Measurements from ENCODE around the gene CASP10. TPM values are rescaled to one million over a fixed set of nuclear protein-coding genes. Genes with fewer than 3 reads are reported as not detected.
A peak's percentile ranks its signal among the peaks of the same experiment; 100 is the strongest.

Gene CASP10
- polyA plus RNA-seq, 4 donors = 11.6 to 21.7 (median 16.4) TPM

- no peak for DNase-seq
- FAIRE-seq = no peak
- 88 to 92% (median 91%) methylated on average over 3 of the region's 3 CpGs for WGBS, 3 donors
- peaks cover 5 to 27% (median 15%) of the 10 kb centered on the region in 3 donors for H3K36me3 ChIP-seq (ENCODE audit: control insufficient read depth in 3 of 3, insufficient read depth in 2 of 3, low read depth in 1 of 3, low read length in 3 of 3)
- peak overlapping the region in 1 of 3 donors; percentile 54 for H3K27ac ChIP-seq (ENCODE audit: low read depth in 1 of 3, low read length in 2 of 3)
- peaks cover 0 to 13% (median 0%) of the 10 kb centered on the region in 3 donors for H3K4me1 ChIP-seq (ENCODE audit: control insufficient read depth in 3 of 3, insufficient read depth in 2 of 3, low read depth in 1 of 3, low read length in 2 of 3)
- no peaks in the 10 kb centered on the region for H3K9me3 ChIP-seq (ENCODE audit: control insufficient read depth in 2 of 2, insufficient read depth in 1 of 2, low read depth in 1 of 2, low read length in 1 of 2)
- no peaks in the 10 kb centered on the region for H3K27me3 ChIP-seq (ENCODE audit: control insufficient read depth in 3 of 3, insufficient read depth in 3 of 3, low read length in 3 of 3)
- H3K4me3 ChIP-seq (ENCODE audit: low read depth in 1 of 3, low read length in 3 of 3) = no peak overlapping the region
Observed at GRCh38 chr2:201205515-201205849, 22.5 kb downstream of the CASP10 start.

GRCh38 chr2:201208563-201209252 is 25.8 kb downstream of the CASP10 start:
- peaks cover 0 to 17% (median 0%) of the 10 kb centered on the region in 3 donors for H3K4me1 ChIP-seq (ENCODE audit: control insufficient read depth in 3 of 3, insufficient read depth in 2 of 3, low read depth in 1 of 3, low read length in 2 of 3)
- WGBS, 3 donors = 85 to 97% (median 92%) methylated on average over 12 of the region's 12 CpGs
- FAIRE-seq (no peak), DNase-seq (no peak)
- no peaks in the 10 kb centered on the region for H3K27me3 ChIP-seq (ENCODE audit: control insufficient read depth in 3 of 3, insufficient read depth in 3 of 3, low read length in 3 of 3)
- peak overlapping the region in 1 of 3 donors; percentile 65 for H3K27ac ChIP-seq (ENCODE audit: low read depth in 1 of 3, low read length in 2 of 3)
- peaks cover 3 to 17% (median 15%) of the 10 kb centered on the region in 3 donors for H3K36me3 ChIP-seq (ENCODE audit: control insufficient read depth in 3 of 3, insufficient read depth in 2 of 3, low read depth in 1 of 3, low read length in 3 of 3)
- H3K4me3 ChIP-seq (ENCODE audit: low read depth in 1 of 3, low read length in 3 of 3) = no peak overlapping the region
- H3K9me3 ChIP-seq (ENCODE audit: control insufficient read depth in 2 of 2, insufficient read depth in 1 of 2, low read depth in 1 of 2, low read length in 1 of 2) = no peaks in the 10 kb centered on the region

GRCh38 chr2:201215963-201216362 is 33.0 kb downstream of the CASP10 start:
- FAIRE-seq (no peak), DNase-seq (no peak)
- Histone ChIP-seq H3K4me3 (ENCODE audit: low read depth in 1 of 3, low read length in 3 of 3) (no peak overlapping the region), H3K27me3 (ENCODE audit: control insufficient read depth in 3 of 3, insufficient read depth in 3 of 3, low read length in 3 of 3) (no peaks in the 10 kb centered on the region), H3K9me3 (ENCODE audit: control insufficient read depth in 2 of 2, insufficient read depth in 1 of 2, low read depth in 1 of 2, low read length in 1 of 2) (no peaks in the 10 kb centered on the region), H3K4me1 (ENCODE audit: control insufficient read depth in 3 of 3, insufficient read depth in 2 of 3, low read depth in 1 of 3, low read length in 2 of 3) (peaks cover 0 to 27% (median 0%) of the 10 kb centered on the region in 3 donors), H3K36me3 (ENCODE audit: control insufficient read depth in 3 of 3, insufficient read depth in 2 of 3, low read depth in 1 of 3, low read length in 3 of 3) (peaks cover 0 to 18% (median 4%) of the 10 kb centered on the region in 3 donors), H3K27ac (ENCODE audit: low read depth in 1 of 3, low read length in 2 of 3) (no peak overlapping the region)
- 96 to 100% (median 99%) methylated on average over 4 of the region's 4 CpGs for whole genome bisulfite sequencing, 3 donors

- FAIRE-seq = no peak
- Histone ChIP-seq H3K4me1 (ENCODE audit: control insufficient read depth in 3 of 3, insufficient read depth in 2 of 3, low read depth in 1 of 3, low read length in 2 of 3) (peaks cover 0 to 25% (median 0%) of the 10 kb centered on the region in 3 donors), H3K4me3 (ENCODE audit: low read depth in 1 of 3, low read length in 3 of 3) (no peak overlapping the region), H3K27ac (ENCODE audit: low read depth in 1 of 3, low read length in 2 of 3) (no peak overlapping the region), H3K9me3 (ENCODE audit: control insufficient read depth in 2 of 2, insufficient read depth in 1 of 2, low read depth in 1 of 2, low read length in 1 of 2) (no peaks in the 10 kb centered on the region), H3K36me3 (ENCODE audit: control insufficient read depth in 3 of 3, insufficient read depth in 2 of 3, low read depth in 1 of 3, low read length in 3 of 3) (peaks cover 0 to 17% (median 4%) of the 10 kb centered on the region in 3 donors), H3K27me3 (ENCODE audit: control insufficient read depth in 3 of 3, insufficient read depth in 3 of 3, low read length in 3 of 3) (no peaks in the 10 kb centered on the region)
- DNase-seq = no peak
- WGBS, 3 donors = 74 to 92% (median 85%) methylated on average over 1 of the region's 1 CpG
Observed at GRCh38 chr2:201216918-201217317, 34.0 kb downstream of the CASP10 start.

- 74 to 84% (median 80%) methylated on average over 6 of the region's 6 CpGs for WGBS, 3 donors
- H3K27ac ChIP-seq (ENCODE audit: low read depth in 1 of 3, low read length in 2 of 3) = peak overlapping the region; percentile 67 to 83 (median 81)
- peaks cover 2 to 17% (median 4%) of the 10 kb centered on the region in 3 donors for H3K36me3 ChIP-seq (ENCODE audit: control insufficient read depth in 3 of 3, insufficient read depth in 2 of 3, low read depth in 1 of 3, low read length in 3 of 3)
- FAIRE-seq (no peak), DNase-seq (peak in 1 of 2 donors; percentile 65)
- H3K4me3 ChIP-seq (ENCODE audit: low read depth in 1 of 3, low read length in 3 of 3) = no peak overlapping the region
- H3K4me1 ChIP-seq (ENCODE audit: control insufficient read depth in 3 of 3, insufficient read depth in 2 of 3, low read depth in 1 of 3, low read length in 2 of 3) = peaks cover 0 to 25% (median 0%) of the 10 kb centered on the region in 3 donors
- H3K27me3 ChIP-seq (ENCODE audit: control insufficient read depth in 3 of 3, insufficient read depth in 3 of 3, low read length in 3 of 3) = no peaks in the 10 kb centered on the region
- no peaks in the 10 kb centered on the region for H3K9me3 ChIP-seq (ENCODE audit: control insufficient read depth in 2 of 2, insufficient read depth in 1 of 2, low read depth in 1 of 2, low read length in 1 of 2)
Observed at GRCh38 chr2:201218780-201219179, 35.8 kb downstream of the CASP10 start.

- peaks cover 0 to 25% (median 0%) of the 10 kb centered on the region in 3 donors for H3K4me1 ChIP-seq (ENCODE audit: control insufficient read depth in 3 of 3, insufficient read depth in 2 of 3, low read depth in 1 of 3, low read length in 2 of 3)
- no peaks in the 10 kb centered on the region for H3K9me3 ChIP-seq (ENCODE audit: control insufficient read depth in 2 of 2, insufficient read depth in 1 of 2, low read depth in 1 of 2, low read length in 1 of 2)
- FAIRE-seq (no peak), DNase-seq (peak; percentile 76 to 93)
- H3K27ac ChIP-seq (ENCODE audit: low read depth in 1 of 3, low read length in 2 of 3) = peak overlapping the region; percentile 67 to 83 (median 81)
- no peak overlapping the region for H3K4me3 ChIP-seq (ENCODE audit: low read depth in 1 of 3, low read length in 3 of 3)
- H3K36me3 ChIP-seq (ENCODE audit: control insufficient read depth in 3 of 3, insufficient read depth in 2 of 3, low read depth in 1 of 3, low read length in 3 of 3) = peaks cover 2 to 17% (median 4%) of the 10 kb centered on the region in 3 donors
- 25 to 61% (median 47%) methylated on average over 5 of the region's 5 CpGs for WGBS, 3 donors
- no peaks in the 10 kb centered on the region for H3K27me3 ChIP-seq (ENCODE audit: control insufficient read depth in 3 of 3, insufficient read depth in 3 of 3, low read length in 3 of 3)
Observed at GRCh38 chr2:201219328-201220096, 36.6 kb downstream of the CASP10 start.

GRCh38 chr2:201220102-201220570 is 37.2 kb downstream of the CASP10 start:
- no peaks in the 10 kb centered on the region for H3K9me3 ChIP-seq (ENCODE audit: control insufficient read depth in 2 of 2, insufficient read depth in 1 of 2, low read depth in 1 of 2, low read length in 1 of 2)
- peaks cover 2 to 17% (median 4%) of the 10 kb centered on the region in 3 donors for H3K36me3 ChIP-seq (ENCODE audit: control insufficient read depth in 3 of 3, insufficient read depth in 2 of 3, low read depth in 1 of 3, low read length in 3 of 3)
- peaks cover 0 to 25% (median 0%) of the 10 kb centered on the region in 3 donors for H3K4me1 ChIP-seq (ENCODE audit: control insufficient read depth in 3 of 3, insufficient read depth in 2 of 3, low read depth in 1 of 3, low read length in 2 of 3)
- WGBS, 3 donors = 9 to 34% (median 25%) methylated on average over 4 of the region's 4 CpGs
- H3K27ac ChIP-seq (ENCODE audit: low read depth in 1 of 3, low read length in 2 of 3) = peak overlapping the region; percentile 17 to 81 (median 52)
- H3K27me3 ChIP-seq (ENCODE audit: control insufficient read depth in 3 of 3, insufficient read depth in 3 of 3, low read length in 3 of 3) = no peaks in the 10 kb centered on the region
- no peak for FAIRE-seq
- H3K4me3 ChIP-seq (ENCODE audit: low read depth in 1 of 3, low read length in 3 of 3) = no peak overlapping the region
- peak; percentile 68 for DNase-seq

Measured in small intestine (tissue), 7 donors.